HEK293T (cell line): ENCODE data around the gene DCHS2.

Source experiments
- CTCF ChIA-PET: fragments of 350-600 bp; formaldehyde crosslinking; extraction: SDS; loops from one replicate; lab custom pipeline; 2021; ENCODE audit warnings: antibody characterized with exemption, inconsistent platforms; lab: Yijun Ruan, JAX
- POLR2A ChIA-PET: fragments of 350-600 bp; formaldehyde crosslinking; extraction: SDS; loops from one replicate; lab custom pipeline; 2020; ENCODE audit warnings: antibody characterized with exemption, inconsistent platforms; lab: Yijun Ruan, JAX
- DNase-seq: peaks from one replicate; pipeline ENCODE4 v3.0.0; 2012; ENCODE audit warnings: mixed read lengths; ENCODE audit errors: extremely low spot score
- ARNT ChIP-seq: fragments of 450-650 bp; IDR thresholded peaks from 2 replicates; pipeline ENCODE4 v1.6.1; 2017; ENCODE audit warnings: mild to moderate bottlenecking
- BHLHE40 ChIP-seq: fragments of 450-650 bp; IDR thresholded peaks from 2 replicates; pipeline ENCODE4 v1.6.1; 2016; ENCODE audit warnings: mild to moderate bottlenecking, moderate library complexity, borderline replicate concordance
- CTBP1 ChIP-seq: fragments of 450-650 bp; IDR thresholded peaks from 2 replicates; pipeline ENCODE4 v1.6.1; 2016; ENCODE audit warnings: borderline replicate concordance
- ELF4 ChIP-seq: fragments of 450-650 bp; IDR thresholded peaks from 2 replicates; pipeline ENCODE4 v1.6.1; 2017; ENCODE audit warnings: antibody characterized with exemption
- FOXA1 ChIP-seq: fragments of 450-650 bp; IDR thresholded peaks from 2 replicates; pipeline ENCODE4 v1.6.1; 2016; ENCODE audit warnings: mild to moderate bottlenecking
- FOXK2 ChIP-seq: fragments of 450-650 bp; IDR thresholded peaks from 2 replicates; pipeline ENCODE4 v1.6.1; 2016; ENCODE audit warnings: mild to moderate bottlenecking
- FOXM1 ChIP-seq: fragments of 450-650 bp; IDR thresholded peaks from 2 replicates; pipeline ENCODE4 v1.6.1; 2017; ENCODE audit warnings: mild to moderate bottlenecking, borderline replicate concordance
- HDGF ChIP-seq: fragments of 450-650 bp; IDR thresholded peaks from 2 replicates; pipeline ENCODE4 v1.6.1; 2017; ENCODE audit warnings: antibody characterized with exemption, borderline replicate concordance
- L3MBTL2 ChIP-seq: fragments of 450-650 bp; conservative IDR thresholded peaks from 2 replicates; pipeline ENCODE4 v1.6.1; 2016; ENCODE audit warnings: mild to moderate bottlenecking
- LEF1 ChIP-seq: fragments of 450-650 bp; IDR thresholded peaks from 2 replicates; pipeline ENCODE4 v1.6.1; 2017; ENCODE audit warnings: mild to moderate bottlenecking, borderline replicate concordance
- NFRKB ChIP-seq: fragments of 450-650 bp; IDR thresholded peaks from 2 replicates; pipeline ENCODE4 v1.6.1; 2016; ENCODE audit warnings: mild to moderate bottlenecking, moderate library complexity
- PKNOX1 ChIP-seq: fragments of 450-650 bp; IDR thresholded peaks from 2 replicates; pipeline ENCODE4 v1.6.1; 2016
- SP1 ChIP-seq: fragments of 450-650 bp; IDR thresholded peaks from 2 replicates; pipeline ENCODE4 v1.6.1; 2017
- SUZ12 ChIP-seq: fragments of 450-650 bp; IDR thresholded peaks from 2 replicates; pipeline ENCODE4 v1.6.1; 2016; ENCODE audit warnings: mild to moderate bottlenecking
- TARDBP ChIP-seq: fragments of 450-650 bp; IDR thresholded peaks from 2 replicates; pipeline ENCODE4 v1.6.1; 2016
- ZNF384 ChIP-seq: fragments of 450-650 bp; IDR thresholded peaks from 2 replicates; pipeline ENCODE4 v1.6.1; 2016

DCHS2 gene

GRCh38 chr4:154186888-154187287, 304.7 kb downstream of the DCHS2 start:
- TF ChIP-seq SP1 (no peak), BHLHE40 (no peak), ELF4 (no peak), LEF1 (no peak), FOXM1 (no peak), CTBP1 (no peak), ARNT (no peak), SUZ12 (no peak), FOXA1 (no peak), TARDBP (no peak), HDGF (no peak), PKNOX1 (no peak), NFRKB (no peak), L3MBTL2 (no peak), ZNF384 (no peak), FOXK2 (no peak)
- no peak for DNase-seq
- CTCF ChIA-PET: no interaction called here
- POLR2A ChIA-PET: no interaction called here

DNA sequence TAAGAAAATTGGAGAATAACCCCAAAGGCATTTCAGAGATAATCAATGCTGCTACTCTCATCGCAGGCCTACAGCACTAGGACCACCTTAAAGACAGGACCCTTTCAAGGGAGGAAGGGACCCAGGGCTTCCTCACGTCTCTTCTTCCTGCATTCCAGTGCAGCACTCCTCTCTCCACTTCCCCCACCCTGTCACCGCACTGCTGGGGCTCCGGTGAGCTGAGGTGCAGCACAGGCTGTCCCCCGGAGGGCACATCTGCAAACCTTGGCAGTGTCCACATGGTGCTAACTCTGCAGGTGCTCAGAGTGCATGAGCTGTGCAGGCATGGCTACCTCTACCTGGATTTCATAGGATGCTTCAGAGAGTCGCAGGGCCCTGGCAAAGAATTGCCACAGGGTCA, 305.6 kb downstream of the DCHS2 start:
- ChIA-PET CTCF (no interaction called here), POLR2A (no interaction called here)
- no peak for TF ChIP-seq CTBP1
- TF ChIP-seq L3MBTL2: no peak
- TF ChIP-seq ZNF384: no peak
- TF ChIP-seq ARNT: no peak
- no peak for TF ChIP-seq FOXK2
- no peak for TF ChIP-seq FOXM1
- TF ChIP-seq SUZ12: no peak
- no peak for TF ChIP-seq NFRKB
- TF ChIP-seq BHLHE40: no peak
- TF ChIP-seq HDGF: no peak
- no peak for TF ChIP-seq ELF4
- TF ChIP-seq PKNOX1: no peak
- no peak for TF ChIP-seq SP1
- no peak for TF ChIP-seq FOXA1
- TF ChIP-seq TARDBP: no peak
- no peak for TF ChIP-seq LEF1
- no peak for DNase-seq

DNA sequence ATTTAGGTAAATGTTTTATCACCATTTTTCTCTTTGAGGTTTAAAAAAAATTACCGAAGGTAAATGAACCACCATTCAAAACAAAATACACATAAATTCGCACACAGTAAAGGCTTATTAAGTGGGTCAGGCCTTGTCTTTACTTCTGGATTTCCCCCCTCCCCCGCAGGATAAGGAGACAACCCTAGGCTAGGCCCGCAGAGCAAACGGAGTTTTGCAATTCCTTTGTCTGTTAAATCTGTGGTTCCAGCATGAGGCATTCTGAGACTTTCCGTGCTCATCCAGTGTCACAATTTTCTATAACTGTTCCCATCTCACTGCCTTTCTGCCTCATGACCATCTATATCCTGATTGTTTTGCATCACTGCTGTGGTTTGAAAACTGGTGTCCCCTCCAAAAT, 307.4 kb downstream of the DCHS2 start:
- no peak for DNase-seq
- ChIA-PET POLR2A (no interaction called here), CTCF (no interaction called here)
- no peak for TF ChIP-seq SP1
- TF ChIP-seq SUZ12: no peak
- TF ChIP-seq ELF4: no peak

- CTCF ChIA-PET: no interaction called here
- TF ChIP-seq BHLHE40: no peak
- TF ChIP-seq PKNOX1: no peak
- TF ChIP-seq LEF1: no peak
- TF ChIP-seq FOXA1: no peak
- TF ChIP-seq FOXK2: no peak
- TF ChIP-seq ARNT: no peak
- TF ChIP-seq L3MBTL2: no peak
- POLR2A ChIA-PET: no interaction called here
- DNase-seq: no peak
These were observed 308.3 kb downstream of the DCHS2 start for GRCh38 chr4:154183264-154183663.
